ENCODE data around the gene LRRC63.

DNA sequence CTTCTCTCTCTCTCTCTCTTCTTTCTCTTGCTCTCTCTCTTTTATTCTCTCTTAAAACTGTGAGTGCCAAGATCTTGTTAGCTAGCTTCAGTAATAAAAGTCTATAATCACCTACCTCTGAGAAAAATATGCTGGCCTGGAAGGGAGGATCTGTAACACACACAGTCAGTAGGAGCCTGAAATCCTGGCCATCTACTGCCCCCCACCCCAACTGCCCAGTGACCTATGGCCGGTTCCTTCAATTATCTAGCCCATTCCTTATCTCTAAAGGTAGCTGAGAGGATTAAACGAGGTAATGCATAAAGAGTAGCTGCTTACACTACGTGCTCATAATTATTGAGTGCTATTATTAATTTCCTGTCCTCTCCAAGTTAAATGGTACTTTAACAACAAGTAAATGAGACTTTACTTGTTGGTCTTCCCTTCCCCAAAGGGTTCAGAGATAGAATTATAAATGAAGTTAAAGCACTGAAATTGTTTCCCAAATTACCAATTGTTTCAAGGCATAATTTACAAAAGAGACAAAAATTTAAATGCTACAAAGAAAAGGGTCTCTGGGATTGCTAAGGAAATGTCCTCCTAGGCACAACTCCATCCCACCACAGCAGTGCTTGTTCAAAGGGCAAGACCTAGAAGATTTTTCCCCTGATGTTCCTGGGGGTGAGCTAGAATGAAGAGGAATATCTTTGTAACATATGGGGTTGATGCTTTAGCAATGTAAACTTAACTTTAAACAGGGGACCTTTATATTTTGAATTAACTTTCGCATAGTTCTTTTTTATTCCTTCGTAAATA lies 31.6 kb upstream of the LRRC63 start:
- TF ChIP-seq POLR2A (IDR thresholded peaks at IDR 0.05), result no peak
- no peak for TF ChIP-seq CTCF (IDR thresholded peaks at IDR 0.05 in 8 of 11, conservative IDR thresholded peaks at IDR 0.05 in 3 of 11)
